OCI-LY1 (cell line): Measurements from ENCODE around the gene MTG2.

Experiments
- H2AFZ ChIP-seq: fragments of 200-600 bp; sonication (generic), shearing (Covaris generic); 2 replicates; pipeline ENCODE4 v1.6.0; 2014; ENCODE audit warnings: antibody characterized with exemption, mild to moderate bottlenecking, low read length
- H3F3A ChIP-seq: fragments of 200-600 bp; sonication (generic), shearing (Covaris generic); 2 replicates; pipeline ENCODE4 v1.6.0; 2014; ENCODE audit warnings: mild to moderate bottlenecking, antibody characterized with exemption, low read length, moderate library complexity; ENCODE audit not compliant: insufficient read depth
- H3K27ac ChIP-seq: fragments of 200-600 bp; sonication (generic); 2 replicates; pipeline ENCODE4 v1.5.1; 2014; ENCODE audit warnings: low read length, mixed run types, mild to moderate bottlenecking, low read depth; ENCODE audit not compliant: poor library complexity, severe bottlenecking
- H3K27me3 ChIP-seq: fragments of 200-600 bp; sonication (generic); 2 replicates; pipeline ENCODE4 v1.6.0; 2014; ENCODE audit warnings: antibody characterized with exemption, mild to moderate bottlenecking, low read length, moderate library complexity; ENCODE audit not compliant: insufficient read depth
- H3K36me3 ChIP-seq: fragments of 200-600 bp; sonication (generic); 2 replicates; pipeline ENCODE4 v1.6.1; 2014; ENCODE audit warnings: mild to moderate bottlenecking, antibody characterized with exemption, low read length, moderate library complexity, mixed read lengths; ENCODE audit not compliant: insufficient read depth
- H3K4me1 ChIP-seq: fragments of 200-600 bp; sonication (generic); 2 replicates; pipeline ENCODE4 v1.5.1; 2014; ENCODE audit warnings: mild to moderate bottlenecking, low read length, moderate library complexity; ENCODE audit not compliant: insufficient read depth, severe bottlenecking
- H3K4me2 ChIP-seq: fragments of 200-600 bp; sonication (generic), shearing (Covaris generic); 2 replicates; pipeline ENCODE4 v1.6.1; 2014; ENCODE audit warnings: low read length
- H3K4me3 ChIP-seq: fragments of 200-600 bp; sonication (generic); 2 replicates; pipeline ENCODE4 v1.5.1; 2014; ENCODE audit warnings: low read length, low read depth, mild to moderate bottlenecking, mixed read lengths; ENCODE audit not compliant: poor library complexity, severe bottlenecking
- H3K79me2 ChIP-seq: fragments of 200-600 bp; shearing (Covaris generic); 2 replicates; pipeline ENCODE4 v1.6.1; 2016; ENCODE audit warnings: mixed run types, low read length, mixed read lengths; ENCODE audit not compliant: insufficient read depth
- H3K9ac ChIP-seq: fragments of 200-600 bp; sonication (generic), shearing (Covaris generic); 2 replicates; pipeline ENCODE4 v1.6.1; 2014; ENCODE audit warnings: mild to moderate bottlenecking, low read length, mixed read lengths
- H3K9me2 ChIP-seq: fragments of 200-600 bp; sonication (generic), shearing (Covaris generic); 2 replicates; pipeline ENCODE4 v1.6.1; 2014; ENCODE audit warnings: low read depth, mild to moderate bottlenecking, low read length, mixed read lengths
- H3K9me3 ChIP-seq: fragments of 200-600 bp; shearing (Covaris generic); 2 replicates; pipeline ENCODE4 v1.6.1; 2014; ENCODE audit warnings: low read length, mixed read lengths
- H4K20me1 ChIP-seq: fragments of 200-600 bp; sonication (generic), shearing (Covaris generic); 2 replicates; pipeline ENCODE4 v1.6.0; 2016; ENCODE audit warnings: mild to moderate bottlenecking, low read length; ENCODE audit not compliant: insufficient read depth
- CTCF ChIP-seq: fragments of 200-600 bp; sonication (generic), shearing (Covaris generic); IDR thresholded peaks from 2 replicates; pipeline ENCODE4 v1.5.1; 2017; ENCODE audit warnings: mild to moderate bottlenecking, antibody characterized with exemption, low read length, moderate library complexity, mixed read lengths
- EZH2 ChIP-seq: fragments of 200-600 bp; sonication (generic), shearing (Covaris generic); IDR thresholded peaks from 2 replicates; pipeline ENCODE4 v1.8.0; 2017; ENCODE audit warnings: borderline replicate concordance, mixed run types, mild to moderate bottlenecking, antibody characterized with exemption, low read length, moderate library complexity, mixed read lengths

The MTG2 gene

GRCh38 chr20:62151835-62152364 lies 30.9 kb upstream of the MTG2 start:
- H3K9me3 ChIP-seq: no peaks in the 10 kb centered on the region
- peaks cover 3% of the 10 kb centered on the region for H3K4me1 ChIP-seq
- no peak overlapping the region for H2AFZ ChIP-seq
- TF ChIP-seq EZH2: no peak
- no peak for TF ChIP-seq CTCF
- no peaks in the 10 kb centered on the region for H3K9me2 ChIP-seq
- no peak overlapping the region for H3K9ac ChIP-seq
- H3K4me2 ChIP-seq: no peak overlapping the region
- no peaks in the 10 kb centered on the region for H3K27me3 ChIP-seq
- no peak overlapping the region for H3K27ac ChIP-seq
- no peaks in the 10 kb centered on the region for H4K20me1 ChIP-seq
- no peaks in the 10 kb centered on the region for H3F3A ChIP-seq
- no peaks in the 10 kb centered on the region for H3K79me2 ChIP-seq
- H3K4me3 ChIP-seq: no peak overlapping the region
- H3K36me3 ChIP-seq: peaks cover 19% of the 10 kb centered on the region; the same call in 1 of the 2 replicates

DNA sequence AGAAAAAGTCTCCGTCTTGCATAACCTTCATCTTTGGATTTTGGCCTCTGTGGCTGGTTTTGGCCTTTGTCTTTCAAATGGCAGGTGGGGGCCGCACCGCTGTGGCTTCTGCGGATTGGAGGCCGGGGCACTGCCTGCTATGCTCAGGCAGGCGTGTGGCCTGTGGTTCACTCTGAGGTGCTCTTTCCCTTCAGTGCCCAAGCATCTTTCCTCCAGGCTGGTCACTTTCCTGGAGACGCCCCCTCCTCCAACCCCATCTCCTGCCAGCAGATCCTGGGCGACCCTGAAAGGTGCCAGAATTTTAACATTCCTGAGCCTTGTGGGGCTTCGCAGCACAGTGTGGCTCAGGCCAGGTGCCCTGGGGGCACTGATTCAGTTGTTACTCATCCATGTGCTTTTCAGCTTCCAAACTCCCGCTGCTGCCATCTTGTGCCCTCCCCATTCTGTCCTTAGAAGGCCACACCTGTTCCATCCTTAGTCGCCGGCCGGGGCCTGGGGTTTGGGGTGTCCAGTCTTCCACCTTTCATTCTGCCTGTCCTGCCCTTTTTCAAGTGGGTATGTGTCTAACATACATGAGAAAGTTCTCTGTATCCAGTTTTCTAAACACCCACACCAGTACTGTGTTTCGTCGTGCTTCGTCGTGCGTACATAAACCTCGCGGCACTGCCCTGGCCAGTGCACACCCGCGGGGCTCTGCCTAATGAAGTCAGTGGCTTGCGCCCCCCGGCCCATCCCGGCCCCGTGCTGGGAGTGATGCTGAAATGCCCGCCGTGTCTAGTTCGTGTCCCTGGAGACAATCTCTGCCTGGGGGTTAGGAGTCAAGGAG lies 27.2 kb upstream of the MTG2 start:
- Histone ChIP-seq H3K79me2 (no peaks in the 10 kb centered on the region), H3K27me3 (no peaks in the 10 kb centered on the region), H3F3A (no peaks in the 10 kb centered on the region), H3K9me2 (no peaks in the 10 kb centered on the region), H3K4me2 (no peak overlapping the region), H3K9me3 (no peaks in the 10 kb centered on the region), H4K20me1 (no peaks in the 10 kb centered on the region), H2AFZ (no peak overlapping the region), H3K4me1 (peaks cover 3% of the 10 kb centered on the region), H3K4me3 (no peak overlapping the region), H3K27ac (no peak overlapping the region), H3K36me3 (peaks cover 19% of the 10 kb centered on the region; the same call in 1 of the 2 replicates), H3K9ac (no peak overlapping the region)
- TF ChIP-seq EZH2 (no peak), CTCF (no peak)

DNA sequence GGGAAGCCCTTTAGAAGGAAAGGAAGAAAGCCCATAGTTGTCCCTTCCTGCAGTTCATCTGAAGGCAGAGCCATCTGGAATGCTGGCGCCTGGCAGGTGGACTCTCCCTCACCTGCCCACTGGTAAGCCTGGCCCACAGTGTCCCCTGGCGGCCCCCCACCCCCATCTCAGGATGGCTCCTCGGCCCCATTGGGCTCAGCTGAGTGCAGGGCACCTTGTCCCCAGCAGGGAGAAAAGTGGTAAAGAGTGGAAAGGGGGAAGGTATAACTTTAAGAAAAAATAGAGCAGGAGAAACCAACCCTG lies 26.6 kb upstream of the MTG2 start:
- Histone ChIP-seq H2AFZ (no peak overlapping the region), H4K20me1 (no peaks in the 10 kb centered on the region), H3K9ac (no peak overlapping the region), H3K9me2 (no peaks in the 10 kb centered on the region), H3F3A (no peaks in the 10 kb centered on the region), H3K9me3 (no peaks in the 10 kb centered on the region), H3K4me3 (no peak overlapping the region), H3K27ac (no peak overlapping the region), H3K4me2 (no peak overlapping the region), H3K27me3 (no peaks in the 10 kb centered on the region), H3K4me1 (peaks cover 3% of the 10 kb centered on the region), H3K79me2 (no peaks in the 10 kb centered on the region), H3K36me3 (peaks cover 19% of the 10 kb centered on the region; the same call in 1 of the 2 replicates)
- no peak for TF ChIP-seq CTCF
- no peak for TF ChIP-seq EZH2
